Breast epithelium (tissue), 4 donors: ENCODE measurements around the gene CPNE9. TPM values are rescaled to one million over a fixed set of nuclear protein-coding genes. Genes with fewer than 3 reads are reported as not detected.

ENCODE experiments used
- DNase-seq, 2 donors: peaks; one replicate each; pipeline ENCODE4 v3.0.0-alpha.2; 2019; ENCODE audit warnings: low spot score in 2 of 2
- H3K27ac ChIP-seq, 2 donors: fragments of 200-600 bp; sonication (generic) in 1 of 2; one replicate each; pipeline ENCODE4 v1.5.1; 2016 to 2019; ENCODE audit warnings: mild to moderate bottlenecking in 1 of 2
- H3K27me3 ChIP-seq, 2 donors: fragments of 200-600 bp; sonication (generic) in 1 of 2; one replicate each; pipeline versions ENCODE4 v1.5.1 to v1.6.0; 2017 to 2019; ENCODE audit warnings: control low read depth in 1 of 2, mild to moderate bottlenecking in 1 of 2
- H3K36me3 ChIP-seq: fragments of 200-600 bp; one replicate; pipeline ENCODE4 v1.5.1; 2019
- H3K4me1 ChIP-seq, 2 donors: fragments of 200-600 bp; sonication (generic); one replicate each; pipeline ENCODE4 v1.5.1; 2016 to 2019; ENCODE audit warnings: control low read depth in 1 of 2
- H3K4me3 ChIP-seq, 3 donors: fragments of 200-600 bp; sonication (generic); 1 replicate in 2 of 3; 2 replicates in 1 of 3; pipeline ENCODE4 v1.5.1; 2016 to 2019; ENCODE audit warnings: mild to moderate bottlenecking in 3 of 3, moderate library complexity in 2 of 3
- H3K9me3 ChIP-seq, 2 donors: fragments of 200-600 bp; sonication (generic) in 1 of 2; one replicate each; pipeline ENCODE4 v1.5.1; 2016 to 2019; ENCODE audit warnings: control low read depth in 1 of 2
- POLR2A ChIP-seq: fragments of 450-650 bp; IDR thresholded peaks from one replicate; pipeline ENCODE4 v1.6.1; 2016; ENCODE audit warnings: antibody characterized with exemption, mild to moderate bottlenecking, moderate library complexity
- POLR2AphosphoS5 ChIP-seq, 3 donors: sonication (generic); formaldehyde crosslinking; IDR thresholded peaks; one replicate each; pipeline ENCODE4 v1.6.1; 2017; ENCODE audit warnings: antibody characterized with exemption in 3 of 3
- intact Hi-C: fragments of 100-400 bp; cut with DNase I; formaldehyde crosslinking; loops from one replicate; pipeline ENCODE4 v1.15.1; 2023; ENCODE audit warnings: low total_unique reads
- total RNA-seq, 3 donors: library from RNA; depleted of rRNA; stranded (reverse); fragments of >200 nt; gene quantifications; one replicate each; pipeline ENCODE4 v1.1.0, GENCODE V29; 2016
- TF ChIP-seq, protein P1 (sequence below), 3 donors: fragments of 450-650 bp; IDR thresholded peaks; one replicate each; pipeline ENCODE4 v1.5.1; 2016 to 2017; ENCODE audit warnings: antibody characterized with exemption in 3 of 3, mild to moderate bottlenecking in 3 of 3, moderate library complexity in 3 of 3

Gene CPNE9
- total RNA-seq, 3 donors from 2014 or later, result not detected

DNA sequence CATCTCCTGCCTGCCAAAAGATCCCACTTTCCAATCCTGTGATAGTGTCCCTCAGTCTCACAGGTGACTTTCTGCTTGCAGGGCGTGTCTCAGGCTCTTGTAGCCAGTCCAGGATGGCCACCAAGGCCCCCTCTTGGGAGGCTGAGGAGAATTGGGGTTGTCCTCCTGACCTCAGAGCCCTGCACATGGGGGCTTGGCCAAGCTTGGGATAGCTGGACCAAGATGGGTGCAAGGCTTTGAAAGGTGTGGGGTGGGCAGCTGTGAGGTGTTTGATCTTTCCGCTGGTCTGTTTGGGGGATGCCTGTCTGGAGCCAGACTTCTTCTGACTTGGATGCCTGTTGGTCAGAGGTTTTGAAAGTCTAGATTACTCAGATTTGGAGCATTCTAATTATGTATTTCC is 12.0 kb upstream of the CPNE9 start:
- intact Hi-C loops, result no loop called here
- no peak overlapping the region for H3K27ac ChIP-seq
- no peaks in the 10 kb centered on the region for H3K27me3 ChIP-seq
- H3K36me3 ChIP-seq, result peaks cover 30% of the 10 kb centered on the region
- DNase-seq, result no peak
- no peaks in the 10 kb centered on the region for H3K4me1 ChIP-seq
- H3K9me3 ChIP-seq, result no peaks in the 10 kb centered on the region
- no peak overlapping the region for H3K4me3 ChIP-seq
- TF ChIP-seq POLR2A (no peak), POLR2AphosphoS5 (IDR thresholded peaks at IDR 0.05) (no peak)
- TF ChIP-seq, protein P1, sequence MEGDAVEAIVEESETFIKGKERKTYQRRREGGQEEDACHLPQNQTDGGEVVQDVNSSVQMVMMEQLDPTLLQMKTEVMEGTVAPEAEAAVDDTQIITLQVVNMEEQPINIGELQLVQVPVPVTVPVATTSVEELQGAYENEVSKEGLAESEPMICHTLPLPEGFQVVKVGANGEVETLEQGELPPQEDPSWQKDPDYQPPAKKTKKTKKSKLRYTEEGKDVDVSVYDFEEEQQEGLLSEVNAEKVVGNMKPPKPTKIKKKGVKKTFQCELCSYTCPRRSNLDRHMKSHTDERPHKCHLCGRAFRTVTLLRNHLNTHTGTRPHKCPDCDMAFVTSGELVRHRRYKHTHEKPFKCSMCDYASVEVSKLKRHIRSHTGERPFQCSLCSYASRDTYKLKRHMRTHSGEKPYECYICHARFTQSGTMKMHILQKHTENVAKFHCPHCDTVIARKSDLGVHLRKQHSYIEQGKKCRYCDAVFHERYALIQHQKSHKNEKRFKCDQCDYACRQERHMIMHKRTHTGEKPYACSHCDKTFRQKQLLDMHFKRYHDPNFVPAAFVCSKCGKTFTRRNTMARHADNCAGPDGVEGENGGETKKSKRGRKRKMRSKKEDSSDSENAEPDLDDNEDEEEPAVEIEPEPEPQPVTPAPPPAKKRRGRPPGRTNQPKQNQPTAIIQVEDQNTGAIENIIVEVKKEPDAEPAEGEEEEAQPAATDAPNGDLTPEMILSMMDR (IDR thresholded peaks at IDR 0.05), result no peak

DNA sequence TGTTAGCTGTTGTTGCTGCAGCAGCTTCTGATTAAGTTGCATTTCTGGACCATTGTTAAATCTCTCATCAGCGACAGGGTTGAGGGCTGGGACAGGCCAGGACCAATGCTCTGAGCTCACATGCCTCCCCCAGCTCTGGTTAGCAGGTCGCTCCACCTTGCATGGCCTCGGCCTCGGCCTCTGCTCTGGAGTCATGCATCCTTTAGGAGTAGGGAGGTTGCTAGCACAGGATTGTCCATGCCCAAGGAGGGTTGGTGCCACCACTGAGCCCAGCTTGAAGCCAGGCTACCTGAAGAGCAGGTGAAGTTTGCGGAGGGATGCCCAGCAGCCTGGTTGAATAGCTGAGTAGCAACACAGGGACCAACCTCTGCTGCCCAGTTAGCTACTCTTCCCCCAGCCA is 11.2 kb upstream of the CPNE9 start:
- H3K9me3 ChIP-seq, result no peaks in the 10 kb centered on the region
- H3K4me1 ChIP-seq, result no peaks in the 10 kb centered on the region
- H3K27me3 ChIP-seq, result no peaks in the 10 kb centered on the region
- H3K4me3 ChIP-seq, result no peak overlapping the region
- TF ChIP-seq POLR2A (no peak), POLR2AphosphoS5 (IDR thresholded peaks at IDR 0.05) (no peak)
- TF ChIP-seq, protein P1 (IDR thresholded peaks at IDR 0.05), result no peak
- H3K36me3 ChIP-seq, result peaks cover 38% of the 10 kb centered on the region
- intact Hi-C loops, result no loop called here
- DNase-seq, result no peak
- no peak overlapping the region for H3K27ac ChIP-seq

DNA sequence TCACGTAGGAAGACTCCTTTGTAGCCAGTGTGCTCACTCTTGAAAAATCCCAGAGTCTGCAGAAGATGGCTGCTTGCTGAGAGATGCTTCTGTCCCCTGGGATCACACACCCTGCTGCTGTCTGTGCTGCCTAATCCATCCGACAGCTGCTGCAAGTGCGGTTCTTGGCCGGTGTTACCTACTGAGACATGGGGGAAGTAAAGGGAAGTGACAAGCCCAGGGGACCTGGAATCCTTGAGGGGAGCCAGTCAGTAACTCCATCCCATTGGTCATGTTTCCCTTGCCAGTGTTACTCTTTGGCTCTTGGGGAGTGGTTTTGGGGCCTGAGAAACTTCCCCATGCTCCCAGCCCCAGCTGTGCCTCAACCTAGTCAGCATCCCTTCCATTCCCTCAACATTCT is 8.3 kb upstream of the CPNE9 start:
- H3K4me3 ChIP-seq, result no peak overlapping the region
- intact Hi-C loops, result no loop called here
- H3K9me3 ChIP-seq, result no peaks in the 10 kb centered on the region
- no peak for DNase-seq
- TF ChIP-seq POLR2AphosphoS5 (IDR thresholded peaks at IDR 0.05), result no peak
- TF ChIP-seq POLR2A, result no peak
- TF ChIP-seq, protein P1 (IDR thresholded peaks at IDR 0.05), result no peak
- H3K4me1 ChIP-seq, result no peaks in the 10 kb centered on the region
- H3K27ac ChIP-seq, result no peak overlapping the region
- peaks cover 22% of the 10 kb centered on the region for H3K36me3 ChIP-seq
- H3K27me3 ChIP-seq, result no peaks in the 10 kb centered on the region

DNA sequence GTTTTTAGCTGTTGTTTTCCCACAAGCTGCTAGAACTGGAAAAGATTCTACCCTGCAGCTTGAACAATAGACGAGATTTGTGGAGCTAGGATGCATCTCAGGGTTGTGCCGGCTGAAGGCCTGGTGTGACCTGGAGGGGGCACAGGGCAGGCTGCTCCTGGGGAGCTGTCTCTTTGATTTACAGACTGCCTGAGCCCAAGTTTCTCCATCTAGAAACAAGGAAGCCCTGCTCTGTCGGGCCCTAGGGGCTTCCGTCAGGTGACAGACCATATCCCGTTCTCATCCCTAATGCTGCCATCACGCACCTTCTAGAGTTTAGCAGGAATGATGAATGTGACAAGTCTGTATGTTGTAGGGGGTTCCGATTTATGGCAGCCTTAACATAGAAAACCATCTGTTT is 7.9 kb upstream of the CPNE9 start:
- Histone ChIP-seq H3K4me3 (no peak overlapping the region), H3K36me3 (peaks cover 18% of the 10 kb centered on the region), H3K27me3 (no peaks in the 10 kb centered on the region), H3K4me1 (no peaks in the 10 kb centered on the region), H3K27ac (no peak overlapping the region), H3K9me3 (no peaks in the 10 kb centered on the region)
- no peak for DNase-seq
- TF ChIP-seq, protein P1 (IDR thresholded peaks at IDR 0.05), result no peak
- no peak for TF ChIP-seq POLR2A
- no peak for TF ChIP-seq POLR2AphosphoS5 (IDR thresholded peaks at IDR 0.05)
- intact Hi-C loops, result no loop called here

DNA sequence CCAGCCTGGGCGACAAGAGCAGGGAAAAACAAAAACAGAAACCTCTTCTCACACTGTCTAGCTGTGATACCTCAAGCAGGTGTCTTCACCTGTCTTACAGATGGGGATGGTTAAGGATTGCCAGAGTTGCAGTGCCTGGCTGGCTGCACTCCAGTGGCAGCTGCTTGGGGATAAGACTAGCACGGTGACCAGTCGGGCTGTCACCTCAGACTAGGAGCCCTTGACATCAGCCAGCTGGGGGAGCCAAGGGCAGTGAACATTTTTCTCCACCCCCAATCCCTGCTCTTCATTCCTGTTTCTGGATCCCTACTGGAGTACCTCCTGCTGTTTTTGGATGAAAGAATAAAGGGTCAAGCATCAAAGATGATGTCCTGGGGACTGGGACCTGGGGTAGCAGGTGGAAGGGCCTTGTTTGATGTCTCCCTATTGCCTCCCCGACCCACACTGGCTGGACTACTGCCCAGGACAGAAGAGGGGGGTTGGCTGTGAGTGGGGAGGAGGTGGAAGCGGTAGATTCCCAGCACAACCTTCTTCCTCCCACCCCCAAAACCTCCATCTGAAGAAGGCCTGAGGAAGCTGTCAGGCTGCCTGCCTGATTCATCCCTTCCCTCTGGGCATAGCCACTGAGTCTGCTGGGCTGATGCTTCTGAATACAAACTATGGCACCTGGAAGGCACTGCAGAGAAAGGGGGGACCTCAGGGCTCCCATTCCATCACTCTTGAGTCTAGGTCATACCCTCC is 7.0 kb upstream of the CPNE9 start:
- intact Hi-C loops, result no loop called here
- Histone ChIP-seq H3K4me1 (no peaks in the 10 kb centered on the region), H3K27ac (no peak overlapping the region), H3K36me3 (peaks cover 14% of the 10 kb centered on the region), H3K9me3 (no peaks in the 10 kb centered on the region), H3K27me3 (no peaks in the 10 kb centered on the region), H3K4me3 (no peak overlapping the region)
- DNase-seq, result no peak
- TF ChIP-seq POLR2A (no peak), POLR2AphosphoS5 (IDR thresholded peaks at IDR 0.05) (no peak)
- TF ChIP-seq, protein P1 (IDR thresholded peaks at IDR 0.05), result no peak
